ENCODE data around the gene DBNL. TPM values are rescaled to one million over a fixed set of nuclear protein-coding genes. Genes with fewer than 3 reads are reported as not detected.
A peak's percentile ranks its signal among the peaks of the same experiment; 100 is the strongest.
"Not testable (repeated sequence)": the region's sequence is repeated elsewhere in the genome, so short reads cannot be mapped to it uniquely, and the experiment has no call there.

DBNL gene
- total RNA-seq, 1 donor from 2014 or later = 93.7 TPM

DNA sequence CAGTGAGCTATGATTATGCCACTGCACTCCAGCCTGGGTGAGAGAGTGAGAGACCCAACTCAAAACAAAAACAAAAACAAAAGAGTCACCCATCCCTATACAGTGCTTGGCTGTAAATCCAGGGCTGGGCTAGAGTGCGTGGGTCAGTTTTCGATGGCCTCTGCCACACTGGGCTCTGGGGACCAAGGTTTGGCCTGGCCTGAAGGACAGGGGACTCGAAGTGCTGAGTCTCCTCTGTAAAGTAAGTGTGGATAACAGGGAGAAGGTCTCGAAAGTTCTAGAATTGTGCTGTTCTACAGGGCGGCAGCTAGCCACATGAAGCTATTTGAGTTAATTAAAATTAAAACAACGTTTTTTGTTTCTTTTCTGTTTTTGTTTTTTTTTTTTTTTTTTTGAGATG, 12.5 kb upstream of the DBNL start:
- H3K9me3 ChIP-seq; H3K27ac ChIP-seq; intact Hi-C loops (cut with DNase I); ATAC-seq; H3K27me3 ChIP-seq; H3K36me3 ChIP-seq; H3K4me1 ChIP-seq; H3K4me3 ChIP-seq: not testable (repeated sequence)
- peak; percentile 51 for DNase-seq

DNA sequence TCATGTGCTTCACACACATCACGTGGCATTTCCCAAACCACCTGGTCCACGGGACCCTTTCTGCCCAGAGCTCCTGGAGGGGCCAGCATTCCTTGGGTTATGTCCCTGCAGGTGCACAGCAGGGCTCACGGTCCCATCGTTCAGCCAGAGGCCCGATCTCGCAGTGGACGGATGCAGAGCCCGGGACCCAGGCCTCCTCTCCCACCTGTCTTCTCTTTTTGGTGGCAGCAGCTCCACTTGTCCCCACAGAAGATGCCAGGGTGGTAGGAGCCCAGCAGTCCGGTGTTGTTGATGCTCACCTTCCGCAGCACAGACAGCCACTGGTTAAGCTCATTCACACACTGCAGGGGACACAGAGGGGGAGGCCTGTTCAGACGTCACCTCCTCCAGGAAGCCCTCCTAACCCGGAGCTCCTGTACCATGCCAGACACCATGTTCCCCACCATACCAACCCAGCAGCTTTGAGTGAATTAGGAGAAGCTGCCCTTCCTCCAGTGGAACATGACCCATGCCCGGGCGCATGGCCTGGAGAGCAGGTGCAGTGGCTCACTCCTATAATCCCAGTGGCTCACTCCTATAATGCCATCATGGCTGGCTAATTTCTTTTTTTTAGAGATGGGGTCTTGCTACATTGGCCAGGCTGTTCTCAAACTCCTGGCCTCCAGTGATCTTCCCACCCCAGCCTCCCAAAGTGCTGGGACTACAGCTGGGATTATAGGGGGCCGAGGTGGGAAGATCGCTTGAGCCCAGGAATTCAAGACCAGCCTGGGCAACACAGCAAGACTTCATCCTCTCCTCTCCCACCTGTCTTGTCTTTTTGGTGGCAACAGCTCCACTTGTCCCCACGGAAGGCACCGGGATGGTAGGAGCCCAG, 10.3 kb upstream of the DBNL start:
- H3K4me1 ChIP-seq; H3K9me3 ChIP-seq; H3K4me3 ChIP-seq; H3K27me3 ChIP-seq; intact Hi-C loops (cut with DNase I); ATAC-seq; H3K27ac ChIP-seq; H3K36me3 ChIP-seq: not testable (repeated sequence)
- DNase-seq = peak; percentile 33

DNA sequence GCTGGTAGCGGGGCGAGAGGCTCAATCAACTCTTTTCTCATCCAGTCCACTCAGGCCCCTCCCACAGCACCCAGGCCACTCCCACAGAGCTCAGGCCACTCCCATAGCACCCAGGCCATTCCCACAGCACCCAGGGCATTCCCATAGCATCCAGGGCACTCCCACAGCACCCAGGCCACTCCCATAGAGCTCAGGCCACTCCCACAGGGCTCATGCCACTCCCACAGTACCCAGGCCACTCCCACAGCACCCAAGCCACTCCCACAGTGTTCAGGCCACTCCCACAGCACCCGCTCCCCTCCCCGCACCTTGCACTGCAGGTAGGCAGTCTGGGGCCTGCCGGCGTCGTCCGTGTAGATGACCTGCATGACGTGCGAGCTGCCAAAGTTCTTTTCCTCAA, 8.1 kb upstream of the DBNL start:
- H3K36me3 ChIP-seq; intact Hi-C loops (cut with DNase I); H3K4me1 ChIP-seq; H3K27me3 ChIP-seq; H3K9me3 ChIP-seq; H3K4me3 ChIP-seq; H3K27ac ChIP-seq: not testable (repeated sequence)
- peak; percentile 68 for DNase-seq
- peak; percentile 44 for ATAC-seq

DNA sequence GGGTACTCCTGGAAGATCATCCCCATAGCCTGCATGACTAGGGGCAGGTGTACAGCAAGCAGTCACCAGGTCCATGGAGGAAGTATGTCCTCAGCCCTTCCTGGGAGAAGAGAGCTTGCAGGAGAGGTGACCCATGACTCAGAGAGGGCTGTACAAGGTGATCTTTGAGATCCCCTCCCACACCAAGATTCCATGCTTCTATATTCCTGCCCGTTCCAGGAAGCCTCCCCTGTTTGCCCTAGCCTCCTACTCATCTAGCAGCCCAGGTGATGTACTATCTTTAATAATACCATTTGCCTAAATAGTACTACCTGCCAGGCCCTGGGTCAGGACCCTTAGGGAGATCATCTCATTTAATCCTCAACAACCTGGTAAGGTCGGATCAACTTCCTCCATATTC, 6.6 kb upstream of the DBNL start:
- intact Hi-C loops (cut with DNase I); H3K27me3 ChIP-seq; H3K9me3 ChIP-seq; H3K27ac ChIP-seq; H3K36me3 ChIP-seq; H3K4me1 ChIP-seq; H3K4me3 ChIP-seq; ATAC-seq; DNase-seq: not testable (repeated sequence)

DNA sequence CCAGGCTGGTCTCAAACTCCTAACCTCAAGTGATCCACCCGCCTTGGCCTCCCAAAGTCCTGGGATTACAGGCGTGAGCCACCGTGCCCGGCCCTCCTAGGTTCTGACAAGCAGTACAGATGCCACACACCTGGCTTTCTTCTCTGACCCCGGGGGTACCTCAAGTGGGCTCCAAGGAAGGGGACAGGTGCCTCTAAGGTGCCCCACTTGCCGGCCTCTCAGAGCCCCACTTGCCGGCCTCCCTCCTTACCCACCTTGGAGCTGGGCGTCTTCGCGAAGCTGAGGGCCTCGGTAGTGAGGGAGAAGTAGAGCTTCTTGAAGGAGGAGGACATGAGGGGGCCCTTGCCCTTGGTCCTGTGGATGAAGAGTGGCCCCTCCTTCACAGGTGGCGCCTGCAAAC, 5.9 kb upstream of the DBNL start:
- intact Hi-C loops (cut with DNase I); H3K4me3 ChIP-seq; H3K27me3 ChIP-seq; H3K36me3 ChIP-seq; H3K4me1 ChIP-seq; ATAC-seq; DNase-seq; H3K9me3 ChIP-seq; H3K27ac ChIP-seq: not testable (repeated sequence)

DNA sequence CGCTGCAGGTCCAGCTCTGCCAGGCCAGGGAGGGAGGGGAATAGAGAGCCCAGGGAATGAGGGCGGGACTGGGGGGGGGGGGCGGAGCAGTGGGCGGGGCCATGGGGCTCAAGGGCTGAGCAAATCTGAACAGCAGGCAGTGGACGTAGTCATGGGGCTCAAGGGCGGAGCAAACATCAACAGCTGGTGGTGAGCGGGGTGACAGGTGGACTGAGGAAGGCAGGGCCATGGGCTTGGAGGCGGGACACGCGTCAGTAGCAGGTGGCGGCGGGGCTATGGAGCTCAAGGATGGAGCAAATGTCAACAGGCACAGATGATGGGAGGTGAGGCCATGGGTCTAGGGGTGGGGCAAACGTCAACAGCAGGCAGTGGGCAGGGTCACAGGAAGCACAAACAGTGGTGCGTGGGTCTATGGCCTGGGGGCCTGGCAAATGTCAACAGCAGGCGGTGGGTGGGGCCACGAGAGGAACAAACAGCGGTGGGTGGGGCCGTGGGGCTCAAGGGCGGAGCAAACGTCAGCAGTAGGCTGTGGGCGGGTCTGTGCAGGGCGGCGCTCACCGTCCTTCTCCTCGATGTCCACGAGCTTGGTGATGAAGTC, 5.4 kb upstream of the DBNL start:
- H3K27me3 ChIP-seq; intact Hi-C loops (cut with DNase I); H3K36me3 ChIP-seq; H3K9me3 ChIP-seq; H3K4me1 ChIP-seq: not testable (repeated sequence)
- H3K27ac ChIP-seq = peak overlapping the region; percentile 30
- ATAC-seq (peak; percentile 90), DNase-seq (peak; percentile 98)
- H3K4me3 ChIP-seq = peak overlapping the region; percentile 34

DNA sequence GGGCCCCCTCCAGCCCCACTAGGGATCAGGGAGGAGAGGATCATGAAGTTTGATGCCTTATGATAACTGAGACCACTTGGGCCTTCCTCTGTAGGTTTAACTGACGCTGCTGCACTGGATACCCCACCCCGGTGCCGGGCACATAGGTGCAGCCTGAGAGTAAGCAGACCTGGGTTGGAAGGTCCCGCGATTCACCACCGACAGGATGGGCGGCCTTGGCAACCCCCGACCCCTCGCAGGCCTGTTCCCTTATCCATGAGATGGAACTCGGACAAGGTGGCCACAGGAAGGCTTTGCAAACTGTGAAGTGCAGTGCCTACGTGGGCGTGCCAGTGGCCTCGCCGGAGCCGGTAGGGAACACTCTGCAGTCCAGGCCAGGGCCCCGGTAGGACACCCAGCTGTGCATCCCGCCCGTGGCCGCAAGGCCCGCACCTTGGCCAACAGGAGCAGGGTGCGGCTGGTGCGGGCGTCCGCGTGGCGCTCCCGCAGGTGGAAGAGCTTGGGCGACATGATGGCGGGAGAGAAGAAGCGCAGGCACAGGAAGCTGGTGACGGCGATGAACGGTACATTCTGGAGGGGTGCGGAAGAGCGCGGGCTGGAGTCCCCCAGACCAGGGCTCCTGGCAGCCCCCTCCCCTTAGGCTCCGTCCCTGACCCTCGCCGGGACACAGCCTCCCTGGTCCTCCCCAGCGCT, 4.6 kb upstream of the DBNL start:
- ATAC-seq (peak; percentile 1), DNase-seq (peak; percentile 56)
- intact Hi-C loops (cut with DNase I); H3K27me3 ChIP-seq; H3K27ac ChIP-seq; H3K4me1 ChIP-seq; H3K9me3 ChIP-seq; H3K36me3 ChIP-seq: not testable (repeated sequence)
- H3K4me3 ChIP-seq = peak overlapping the region; percentile 44

DNA sequence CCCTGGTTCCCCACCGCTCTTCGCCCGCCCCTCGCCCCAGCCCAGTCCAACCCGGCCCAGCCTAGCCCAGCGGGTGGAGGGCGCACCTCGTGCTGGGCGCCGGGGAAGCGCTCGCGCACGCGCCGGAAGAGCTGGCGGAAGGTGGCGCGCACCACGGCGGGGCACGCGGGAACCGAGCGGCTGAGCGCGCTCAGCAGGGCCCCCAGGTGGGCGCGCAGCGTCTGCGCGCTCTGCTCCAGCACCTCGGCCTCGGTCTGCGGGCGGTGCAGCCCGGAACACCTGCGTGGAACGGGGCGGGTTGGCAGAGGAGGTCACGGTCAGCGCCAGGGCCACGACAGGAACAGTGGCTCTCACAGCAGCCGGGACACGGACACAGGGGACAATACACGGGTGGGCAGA, 4.0 kb upstream of the DBNL start:
- DNase-seq = peak; percentile 76
- intact Hi-C loops (cut with DNase I) = not testable (repeated sequence)

DNA sequence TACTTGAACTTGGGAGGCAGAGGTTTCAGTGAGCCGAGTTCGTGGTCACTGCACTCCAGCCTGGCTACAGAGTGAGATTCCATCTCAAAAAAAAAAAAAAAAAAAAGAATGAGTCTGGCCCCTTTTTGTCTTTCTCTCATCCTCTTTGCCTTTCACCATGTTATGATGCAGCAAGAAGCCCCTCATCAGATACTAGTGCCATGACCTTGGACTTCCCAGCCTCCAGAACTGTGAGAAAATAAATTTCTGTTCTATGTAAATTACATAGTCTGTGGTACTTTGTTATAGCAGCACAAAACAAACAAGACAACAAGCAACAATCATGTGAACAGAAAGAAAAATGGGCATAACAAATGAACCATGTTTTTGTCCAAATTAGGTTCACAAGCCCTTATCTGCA, 2.3 kb upstream of the DBNL start:
- no peaks in the 10 kb centered on the region for H3K9me3 ChIP-seq
- DNase-seq (no peak), ATAC-seq (no peak)
- H3K36me3 ChIP-seq = peaks cover 10% of the 10 kb centered on the region
- no peaks in the 10 kb centered on the region for H3K27me3 ChIP-seq
- intact Hi-C loops (cut with DNase I) = no loop called here
- peaks cover 26% of the 10 kb centered on the region for H3K4me1 ChIP-seq
- TF ChIP-seq, protein P1, sequence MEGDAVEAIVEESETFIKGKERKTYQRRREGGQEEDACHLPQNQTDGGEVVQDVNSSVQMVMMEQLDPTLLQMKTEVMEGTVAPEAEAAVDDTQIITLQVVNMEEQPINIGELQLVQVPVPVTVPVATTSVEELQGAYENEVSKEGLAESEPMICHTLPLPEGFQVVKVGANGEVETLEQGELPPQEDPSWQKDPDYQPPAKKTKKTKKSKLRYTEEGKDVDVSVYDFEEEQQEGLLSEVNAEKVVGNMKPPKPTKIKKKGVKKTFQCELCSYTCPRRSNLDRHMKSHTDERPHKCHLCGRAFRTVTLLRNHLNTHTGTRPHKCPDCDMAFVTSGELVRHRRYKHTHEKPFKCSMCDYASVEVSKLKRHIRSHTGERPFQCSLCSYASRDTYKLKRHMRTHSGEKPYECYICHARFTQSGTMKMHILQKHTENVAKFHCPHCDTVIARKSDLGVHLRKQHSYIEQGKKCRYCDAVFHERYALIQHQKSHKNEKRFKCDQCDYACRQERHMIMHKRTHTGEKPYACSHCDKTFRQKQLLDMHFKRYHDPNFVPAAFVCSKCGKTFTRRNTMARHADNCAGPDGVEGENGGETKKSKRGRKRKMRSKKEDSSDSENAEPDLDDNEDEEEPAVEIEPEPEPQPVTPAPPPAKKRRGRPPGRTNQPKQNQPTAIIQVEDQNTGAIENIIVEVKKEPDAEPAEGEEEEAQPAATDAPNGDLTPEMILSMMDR (IDR thresholded peaks at IDR 0.05) = no peak
- H3K4me3 ChIP-seq = no peak overlapping the region
- no peak overlapping the region for H3K27ac ChIP-seq

More for the DNA sequence above, 4.0 kb upstream of the DBNL start:
- H3K4me1 ChIP-seq, H3K27ac ChIP-seq, H3K27me3 ChIP-seq, H3K9me3 ChIP-seq, H3K36me3 ChIP-seq: not testable (repeated sequence)
- peak overlapping the region; percentile 44 for H3K4me3 ChIP-seq
- TF ChIP-seq, protein P1 (IDR thresholded peaks at IDR 0.05) = peak; percentile 25
- ATAC-seq = peak; percentile 48

Data from upper lobe of right lung (tissue), 1 donor.